Measurements from ENCODE around the gene PAK3. TPM values are rescaled to one million over a fixed set of nuclear protein-coding genes. Genes with fewer than 3 reads are reported as not detected.

Gene PAK3
- total RNA-seq, 1 experiment from 2014 or later, result 0.50 TPM

DNA sequence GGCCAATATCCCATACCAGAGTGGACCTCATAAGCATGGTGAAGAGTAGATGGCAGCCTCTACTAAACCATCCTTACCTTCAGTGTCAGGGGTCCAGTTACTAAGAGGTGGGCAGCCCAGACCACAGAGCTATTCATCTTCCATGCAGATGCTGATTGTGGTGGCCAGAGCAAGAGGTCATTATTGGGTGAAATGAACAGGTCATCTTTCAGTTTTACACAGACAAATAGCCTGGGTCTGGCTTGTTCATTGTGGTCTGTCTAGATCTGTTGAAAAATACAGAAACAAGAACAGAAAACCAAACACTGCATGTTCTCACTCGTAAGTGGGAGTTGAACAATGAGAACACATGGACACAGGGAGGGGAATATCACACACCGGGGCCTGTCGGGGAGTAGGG lies 71.3 kb downstream of the PAK3 start:
- intact Hi-C loops (cut with micrococcal nuclease; ENCODE audit: unreplicated experiment), result loop anchor here (5.0 kb wide), 1 partner anchor 75 kb away; no protein-coding TSS in a partner anchor
- Mint-ChIP-seq H3K27me3 (ENCODE audit: unreplicated experiment) (no peaks in the 10 kb centered on the region), H3K4me3 (ENCODE audit: low read depth, unreplicated experiment) (no peak overlapping the region), H3K27ac (ENCODE audit: unreplicated experiment) (no peak overlapping the region), H3K4me1 (ENCODE audit: low read depth, unreplicated experiment) (no peaks in the 10 kb centered on the region), H3K36me3 (ENCODE audit: insufficient read depth, unreplicated experiment) (no peaks in the 10 kb centered on the region), H3K9me3 (ENCODE audit: low read depth, unreplicated experiment) (peaks cover 3% of the 10 kb centered on the region)
- TF ChIP-seq, protein P1, sequence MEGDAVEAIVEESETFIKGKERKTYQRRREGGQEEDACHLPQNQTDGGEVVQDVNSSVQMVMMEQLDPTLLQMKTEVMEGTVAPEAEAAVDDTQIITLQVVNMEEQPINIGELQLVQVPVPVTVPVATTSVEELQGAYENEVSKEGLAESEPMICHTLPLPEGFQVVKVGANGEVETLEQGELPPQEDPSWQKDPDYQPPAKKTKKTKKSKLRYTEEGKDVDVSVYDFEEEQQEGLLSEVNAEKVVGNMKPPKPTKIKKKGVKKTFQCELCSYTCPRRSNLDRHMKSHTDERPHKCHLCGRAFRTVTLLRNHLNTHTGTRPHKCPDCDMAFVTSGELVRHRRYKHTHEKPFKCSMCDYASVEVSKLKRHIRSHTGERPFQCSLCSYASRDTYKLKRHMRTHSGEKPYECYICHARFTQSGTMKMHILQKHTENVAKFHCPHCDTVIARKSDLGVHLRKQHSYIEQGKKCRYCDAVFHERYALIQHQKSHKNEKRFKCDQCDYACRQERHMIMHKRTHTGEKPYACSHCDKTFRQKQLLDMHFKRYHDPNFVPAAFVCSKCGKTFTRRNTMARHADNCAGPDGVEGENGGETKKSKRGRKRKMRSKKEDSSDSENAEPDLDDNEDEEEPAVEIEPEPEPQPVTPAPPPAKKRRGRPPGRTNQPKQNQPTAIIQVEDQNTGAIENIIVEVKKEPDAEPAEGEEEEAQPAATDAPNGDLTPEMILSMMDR (IDR thresholded peaks at IDR 0.05; ENCODE audit: unreplicated experiment), result no peak
- CTCF ChIA-PET, result no interaction called here
- no TSS peak for BruUV-seq (replicated peaks)
- DNase-seq, result no peak

DNA sequence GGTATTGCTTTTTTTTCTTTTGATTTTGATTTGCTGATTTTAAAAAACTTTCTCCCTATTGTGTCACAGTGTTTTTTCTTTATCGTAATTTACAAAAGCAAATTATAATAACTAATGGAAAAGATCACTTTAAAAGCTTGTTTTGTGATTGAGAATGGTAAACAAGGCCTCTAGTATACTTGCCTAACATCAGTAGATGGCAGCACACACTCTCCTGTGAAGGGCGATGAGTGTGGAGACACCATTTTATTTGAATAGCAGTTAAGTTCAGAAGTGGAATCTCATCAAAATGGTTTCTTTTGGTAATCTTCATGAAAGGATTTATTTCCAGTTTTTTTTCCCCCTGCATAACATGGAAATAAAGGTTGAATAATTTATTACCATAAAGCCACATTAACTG lies 72.3 kb downstream of the PAK3 start:
- CTCF ChIA-PET, result no interaction called here
- no peak overlapping the region for H3K4me3 Mint-ChIP-seq (ENCODE audit: low read depth, unreplicated experiment)
- H3K4me1 Mint-ChIP-seq (ENCODE audit: low read depth, unreplicated experiment), result no peaks in the 10 kb centered on the region
- no peak for DNase-seq
- BruUV-seq (replicated peaks), result no TSS peak
- intact Hi-C loops (cut with micrococcal nuclease; ENCODE audit: unreplicated experiment), result loop anchor here (5.0 kb wide), 1 partner anchor 74 kb away; no protein-coding TSS in a partner anchor
- no peaks in the 10 kb centered on the region for H3K9me3 Mint-ChIP-seq (ENCODE audit: low read depth, unreplicated experiment)
- no peaks in the 10 kb centered on the region for H3K27me3 Mint-ChIP-seq (ENCODE audit: unreplicated experiment)
- H3K27ac Mint-ChIP-seq (ENCODE audit: unreplicated experiment), result no peak overlapping the region
- TF ChIP-seq, protein P1 (IDR thresholded peaks at IDR 0.05; ENCODE audit: unreplicated experiment), result no peak
- no peaks in the 10 kb centered on the region for H3K36me3 Mint-ChIP-seq (ENCODE audit: insufficient read depth, unreplicated experiment)

DNA sequence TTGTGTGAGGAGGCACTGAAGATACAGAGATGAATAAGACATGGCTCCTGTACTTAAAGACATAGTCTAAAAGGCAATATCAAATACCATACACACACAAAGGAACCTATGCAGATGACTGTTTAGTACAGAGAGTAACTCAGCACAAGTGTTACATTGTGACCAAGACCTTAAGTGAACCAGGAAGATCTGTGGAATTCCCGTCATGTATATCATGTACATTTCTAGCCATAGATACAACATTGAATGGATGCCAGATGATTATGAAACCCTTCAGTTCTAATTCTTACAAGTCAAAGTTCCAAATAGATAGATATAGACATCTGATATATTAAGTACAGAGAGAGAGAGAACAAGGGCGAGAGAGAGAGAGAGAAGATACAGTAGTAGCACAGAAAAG lies 73.2 kb downstream of the PAK3 start:
- no peaks in the 10 kb centered on the region for H3K27me3 Mint-ChIP-seq (ENCODE audit: unreplicated experiment)

DNA sequence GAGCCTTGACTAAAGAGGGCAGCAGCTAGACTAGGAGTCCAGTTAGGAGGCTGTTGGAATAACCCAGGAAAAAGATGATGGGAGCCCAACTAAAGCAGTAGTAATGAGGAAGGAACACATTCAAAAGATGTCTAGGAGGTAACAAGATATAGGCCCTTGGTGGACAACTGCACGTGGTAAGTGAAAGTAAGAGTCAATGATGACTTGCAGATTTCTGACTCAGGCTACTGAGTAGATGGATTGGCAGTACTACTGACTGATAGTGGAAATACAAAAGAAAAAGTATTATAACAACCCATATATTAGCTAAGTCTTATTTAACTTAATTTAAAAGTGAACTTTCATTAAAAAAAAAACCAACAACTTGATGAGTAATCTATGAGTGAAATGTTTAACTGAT lies 74.0 kb downstream of the PAK3 start:
- no peaks in the 10 kb centered on the region for H3K4me1 Mint-ChIP-seq (ENCODE audit: low read depth, unreplicated experiment)
- intact Hi-C loops (cut with micrococcal nuclease; ENCODE audit: unreplicated experiment), result no loop called here
- H3K9me3 Mint-ChIP-seq (ENCODE audit: low read depth, unreplicated experiment), result no peaks in the 10 kb centered on the region

More for the DNA sequence above, 73.2 kb downstream of the PAK3 start:
- CTCF ChIA-PET, result no interaction called here
- intact Hi-C loops (cut with micrococcal nuclease; ENCODE audit: unreplicated experiment), result loop anchor here (5.0 kb wide), 1 partner anchor 73 kb away; no protein-coding TSS in a partner anchor
- DNase-seq, result no peak
- no peak overlapping the region for H3K4me3 Mint-ChIP-seq (ENCODE audit: low read depth, unreplicated experiment)
- no TSS peak for BruUV-seq (replicated peaks)
- H3K4me1 Mint-ChIP-seq (ENCODE audit: low read depth, unreplicated experiment), result no peaks in the 10 kb centered on the region
- H3K9me3 Mint-ChIP-seq (ENCODE audit: low read depth, unreplicated experiment), result no peaks in the 10 kb centered on the region
- no peaks in the 10 kb centered on the region for H3K36me3 Mint-ChIP-seq (ENCODE audit: insufficient read depth, unreplicated experiment)
- TF ChIP-seq, protein P1 (IDR thresholded peaks at IDR 0.05; ENCODE audit: unreplicated experiment), result no peak
- no peak overlapping the region for H3K27ac Mint-ChIP-seq (ENCODE audit: unreplicated experiment)

More for the DNA sequence above, 74.0 kb downstream of the PAK3 start:
- no peak overlapping the region for H3K27ac Mint-ChIP-seq (ENCODE audit: unreplicated experiment)
- DNase-seq, result no peak
- CTCF ChIA-PET, result no interaction called here
- no TSS peak for BruUV-seq (replicated peaks)
- H3K4me3 Mint-ChIP-seq (ENCODE audit: low read depth, unreplicated experiment), result no peak overlapping the region
- no peaks in the 10 kb centered on the region for H3K27me3 Mint-ChIP-seq (ENCODE audit: unreplicated experiment)
- TF ChIP-seq, protein P1 (IDR thresholded peaks at IDR 0.05; ENCODE audit: unreplicated experiment), result no peak
- no peaks in the 10 kb centered on the region for H3K36me3 Mint-ChIP-seq (ENCODE audit: insufficient read depth, unreplicated experiment)
